Measurements from ENCODE around the gene MINDY4. TPM values are rescaled to one million over a fixed set of nuclear protein-coding genes. Genes with fewer than 3 reads are reported as not detected.
A peak's percentile ranks its signal among the peaks of the same experiment; 100 is the strongest.

Gene MINDY4
- total and polyA plus RNA-seq, 2 of the 8 experiments (the other 6 are each of a cell fraction or from before 2014, with no cell fraction given), result 1.3 to 3.6 TPM

DNA sequence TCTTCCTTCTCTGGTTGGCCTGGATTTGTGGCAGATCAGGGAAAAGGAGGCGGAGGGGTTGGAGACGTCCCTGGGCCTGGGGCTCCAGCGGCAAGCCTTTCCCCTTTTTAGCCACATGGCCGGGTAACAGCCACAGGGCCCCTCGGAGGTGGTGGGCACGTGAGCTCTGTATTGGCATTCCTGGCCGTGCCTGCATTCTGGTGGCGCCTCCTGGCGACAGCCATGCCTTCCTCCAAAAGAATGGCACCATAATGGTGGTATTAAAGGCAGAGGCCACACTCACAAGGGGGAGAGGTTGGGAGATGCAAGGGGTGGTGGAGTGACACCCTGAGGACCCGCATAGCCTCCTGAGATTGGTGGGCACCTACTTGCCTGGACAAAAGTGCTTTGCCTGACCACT, 137.5 kb downstream of the MINDY4 start:
- no peaks in the 10 kb centered on the region for H3K36me3 ChIP-seq (ENCODE audit: control insufficient read depth in 2 of 4, insufficient read depth in 4 of 4, low read length in 3 of 4)
- no peak overlapping the region for H3K56ac ChIP-seq (replicated peaks; ENCODE audit: insufficient read length, low read depth, low read length)
- no peak overlapping the region for H3K18ac ChIP-seq (ENCODE audit: extremely low read depth, low read length)
- no peaks in the 10 kb centered on the region; the same call in 1 of the 2 replicates for H3K23me2 ChIP-seq (ENCODE audit: low read depth, low read length)
- H3K4me1 ChIP-seq (replicated peaks in 1 of 4; ENCODE audit: control insufficient read depth in 3 of 4, insufficient read depth in 4 of 4, low read length in 3 of 4), result peaks cover 0 to 6% (median 2%) of the 10 kb centered on the region in 4 experiments; a peak in 2 of 7 replicates
- no peak overlapping the region for H3K4me2 ChIP-seq (ENCODE audit: insufficient read depth in 1 of 2, low read depth in 2 of 2, low read length in 2 of 2)
- no peak overlapping the region for H2BK5ac ChIP-seq (ENCODE audit: low read depth, low read length)
- H3K14ac ChIP-seq (ENCODE audit: insufficient read length), result no peak overlapping the region
- H4K91ac ChIP-seq (replicated peaks; ENCODE audit: insufficient read length, low read length), result peak overlapping the region; percentile 69
- H2BK20ac ChIP-seq (ENCODE audit: low read length), result no peak overlapping the region
- peaks cover 0 to 4% of the 10 kb centered on the region in 2 experiments for H4K20me1 ChIP-seq (replicated peaks in 1 of 2; ENCODE audit: control insufficient read depth in 1 of 2, insufficient read depth in 2 of 2, low read length in 2 of 2)
- H3K79me1 ChIP-seq (ENCODE audit: low read depth, low read length), result no peaks in the 10 kb centered on the region
- FAIRE-seq, result no peak
- no peaks in the 10 kb centered on the region for H3K9me3 ChIP-seq (ENCODE audit: insufficient read depth in 2 of 2, low read depth in 1 of 2, low read length in 1 of 2)
- peaks cover 0 to 2% (median 0%) of the 10 kb centered on the region in 4 experiments; a peak in 1 of 7 replicates for H3K27me3 ChIP-seq (replicated peaks in 1 of 4; ENCODE audit: control insufficient read depth in 3 of 4, extremely low read depth in 1 of 4, insufficient read depth in 3 of 4, low read length in 3 of 4)
- no peak overlapping the region for H2BK120ac ChIP-seq (replicated peaks; ENCODE audit: low read depth, low read length)
- no peak overlapping the region for H3K4ac ChIP-seq (replicated peaks; ENCODE audit: insufficient read length, low read depth, low read length)
- DNase-seq (ENCODE audit: low read depth in 1 of 2, low spot score in 2 of 2), result peak; percentile 31 to 76
- WGBS, 2 experiments (ENCODE audit: extremely low coverage in 1 of 2, insufficient coverage in 1 of 2, insufficient read length in 1 of 2, insufficient replicate concordance in 2 of 2, low coverage in 1 of 2, low lambda C conversion rate in 2 of 2, missing lambda C conversion rate in 1 of 2), result 46% methylated on average over 8 of the region's 10 CpGs; no CpG with 5 or more reads in 1 of the 2 experiments
- no peak overlapping the region for H3K27ac ChIP-seq (ENCODE audit: low read depth, low read length)
- no peak overlapping the region for H3K23ac ChIP-seq (ENCODE audit: insufficient read length)
- no peak overlapping the region for H3K4me3 ChIP-seq (ENCODE audit: extremely low read depth in 1 of 4, insufficient read depth in 2 of 4, low read depth in 3 of 4, low read length in 4 of 4)
- no peak overlapping the region for H2BK15ac ChIP-seq (ENCODE audit: low read length)
- no peak overlapping the region for H4K8ac ChIP-seq (ENCODE audit: extremely low read depth, insufficient read depth, low read length)
- H3K79me2 ChIP-seq (ENCODE audit: control insufficient read depth in 1 of 2, insufficient read depth in 2 of 2, low read length in 2 of 2), result no peaks in the 10 kb centered on the region
- no peak overlapping the region for H2AFZ ChIP-seq (ENCODE audit: low read length)
- POLR2A ChIA-PET (ENCODE audit: partially characterized antibody), result interaction anchor here (1.0 kb wide), 1 partner anchor 72 kb away, joined by 3 read pairs; no protein-coding TSS in a partner anchor
- no peak overlapping the region for H3K9ac ChIP-seq (replicated peaks in 1 of 4; ENCODE audit: extremely low read depth in 1 of 4, low read depth in 3 of 4, low read length in 3 of 4)
- H2AK5ac ChIP-seq (ENCODE audit: low read depth, low read length), result no peak overlapping the region
- CTCF ChIA-PET (ENCODE audit: partially characterized antibody), result interaction anchor here (0.6 to 4.5 kb wide), 43 partner anchors 8 to 227 kb away, joined by 3 to 42 read pairs (median 4); no protein-coding TSS in a partner anchor
- H4K5ac ChIP-seq (ENCODE audit: insufficient read length, low read depth, low read length), result no peak overlapping the region
- H2BK12ac ChIP-seq (ENCODE audit: low read depth, low read length), result 0 out of 2 replicates have a peak overlapping the region, but pooled peaks have one; percentile 39
- TF ChIP-seq SIN3A (conservative IDR thresholded peaks at IDR 0.05 in 1 of 2, IDR thresholded peaks at IDR 0.05 in 1 of 2; ENCODE audit: low read depth in 1 of 2, low read length in 2 of 2) (no peak), BCL11A (IDR thresholded peaks at IDR 0.05; ENCODE audit: low read depth in 2 of 2, low read length in 2 of 2) (no peak), SRF (IDR thresholded peaks at IDR 0.05; ENCODE audit: low read depth, low read length) (no peak), KDM5A (IDR thresholded peaks at IDR 0.05; ENCODE audit: low read length) (no peak), HDAC2 (IDR thresholded peaks at IDR 0.05; ENCODE audit: borderline replicate concordance in 1 of 2, low read depth in 2 of 2, low read length in 2 of 2) (no peak), POU5F1 (IDR thresholded peaks at IDR 0.05; ENCODE audit: low read depth, low read length) (no peak), BRCA1 (IDR thresholded peaks at IDR 0.05; ENCODE audit: low read depth, low read length) (no peak), SP2 (IDR thresholded peaks at IDR 0.05; ENCODE audit: low read length) (no peak), NANOG (IDR thresholded peaks at IDR 0.05; ENCODE audit: insufficient read depth, low read depth, low read length, poor library complexity, severe bottlenecking) (no peak), TAF7 (optimal IDR thresholded peaks at IDR 0.05; ENCODE audit: borderline replicate concordance, low read depth, low read length) (no peak), KDM1A (IDR thresholded peaks at IDR 0.05; ENCODE audit: borderline replicate concordance, low read length) (no peak), POLR2A (IDR thresholded peaks at IDR 0.05; ENCODE audit: control extremely low read depth in 1 of 2, low read depth in 2 of 2, low read length in 2 of 2) (no peak)
- TF ChIP-seq, protein P1, sequence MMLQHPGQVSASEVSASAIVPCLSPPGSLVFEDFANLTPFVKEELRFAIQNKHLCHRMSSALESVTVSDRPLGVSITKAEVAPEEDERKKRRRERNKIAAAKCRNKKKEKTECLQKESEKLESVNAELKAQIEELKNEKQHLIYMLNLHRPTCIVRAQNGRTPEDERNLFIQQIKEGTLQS (IDR thresholded peaks at IDR 0.05; ENCODE audit: insufficient read depth, low read depth, low read length), result peak; percentile 37; the same call in 1 of the 2 replicates

Data from H1 (cell line).